Astrocyte of the cerebellum (primary cell): ENCODE data around the gene R3HDM4.
A peak's percentile ranks its signal among the peaks of the same experiment; 100 is the strongest.
"Not testable (repeated sequence)": the region's sequence is repeated elsewhere in the genome, so short reads cannot be mapped to it uniquely, and the experiment has no call there.

Experiments used
- DNase-seq: peaks from one replicate; pipeline ENCODE4 v3.0.0-alpha.2; 2011; ENCODE audit warnings: low read depth
- H3K4me3 ChIP-seq: 2 replicates; pipeline ENCODE4 v1.5.1; 2011; ENCODE audit warnings: mild to moderate bottlenecking, low read depth, low read length, moderate library complexity
- in situ Hi-C: cut with HindIII; loops from 2 replicates; pipeline ENCODE4 v1.10.0; 2017; ENCODE audit warnings: low sequenced_read_pairs
- TF ChIP-seq, protein P1 (sequence below): IDR thresholded peaks from 2 replicates; pipeline ENCODE4 v1.5.1; 2012; ENCODE audit warnings: low read length, low read depth, moderate library complexity, mild to moderate bottlenecking; ENCODE audit errors: missing control alignments

Gene R3HDM4

DNA sequence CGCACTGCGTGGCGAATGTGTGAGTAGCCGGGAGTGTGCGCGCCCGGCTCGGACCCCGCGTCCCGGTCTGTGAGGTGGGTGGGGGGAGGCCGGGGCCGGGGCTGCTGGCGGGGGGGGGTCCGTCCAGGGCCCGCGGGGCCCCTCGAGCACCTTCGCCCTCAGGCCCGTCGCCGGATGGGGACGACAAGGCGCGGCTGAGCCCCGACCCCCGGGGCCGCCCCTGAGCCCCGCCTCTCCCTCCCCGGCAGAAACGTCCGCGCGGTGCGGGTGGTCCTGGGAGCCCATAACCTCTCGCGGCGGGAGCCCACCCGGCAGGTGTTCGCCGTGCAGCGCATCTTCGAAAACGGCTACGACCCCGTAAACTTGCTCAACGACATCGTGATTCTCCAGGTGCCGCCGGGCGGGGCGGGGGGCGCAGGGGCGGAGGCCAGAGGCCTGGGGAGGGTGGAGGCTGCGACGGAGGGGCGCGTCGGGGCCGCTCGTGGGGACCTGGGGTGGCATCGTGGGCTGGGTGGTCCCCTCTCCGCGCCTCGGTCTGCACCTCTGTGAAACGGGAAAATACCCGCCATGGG, 59.9 kb downstream of the R3HDM4 start:
- in situ Hi-C loops: no loop called here
- DNase-seq: no peak
- TF ChIP-seq, protein P1, sequence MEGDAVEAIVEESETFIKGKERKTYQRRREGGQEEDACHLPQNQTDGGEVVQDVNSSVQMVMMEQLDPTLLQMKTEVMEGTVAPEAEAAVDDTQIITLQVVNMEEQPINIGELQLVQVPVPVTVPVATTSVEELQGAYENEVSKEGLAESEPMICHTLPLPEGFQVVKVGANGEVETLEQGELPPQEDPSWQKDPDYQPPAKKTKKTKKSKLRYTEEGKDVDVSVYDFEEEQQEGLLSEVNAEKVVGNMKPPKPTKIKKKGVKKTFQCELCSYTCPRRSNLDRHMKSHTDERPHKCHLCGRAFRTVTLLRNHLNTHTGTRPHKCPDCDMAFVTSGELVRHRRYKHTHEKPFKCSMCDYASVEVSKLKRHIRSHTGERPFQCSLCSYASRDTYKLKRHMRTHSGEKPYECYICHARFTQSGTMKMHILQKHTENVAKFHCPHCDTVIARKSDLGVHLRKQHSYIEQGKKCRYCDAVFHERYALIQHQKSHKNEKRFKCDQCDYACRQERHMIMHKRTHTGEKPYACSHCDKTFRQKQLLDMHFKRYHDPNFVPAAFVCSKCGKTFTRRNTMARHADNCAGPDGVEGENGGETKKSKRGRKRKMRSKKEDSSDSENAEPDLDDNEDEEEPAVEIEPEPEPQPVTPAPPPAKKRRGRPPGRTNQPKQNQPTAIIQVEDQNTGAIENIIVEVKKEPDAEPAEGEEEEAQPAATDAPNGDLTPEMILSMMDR: no peak
- H3K4me3 ChIP-seq: no peak overlapping the region

DNA sequence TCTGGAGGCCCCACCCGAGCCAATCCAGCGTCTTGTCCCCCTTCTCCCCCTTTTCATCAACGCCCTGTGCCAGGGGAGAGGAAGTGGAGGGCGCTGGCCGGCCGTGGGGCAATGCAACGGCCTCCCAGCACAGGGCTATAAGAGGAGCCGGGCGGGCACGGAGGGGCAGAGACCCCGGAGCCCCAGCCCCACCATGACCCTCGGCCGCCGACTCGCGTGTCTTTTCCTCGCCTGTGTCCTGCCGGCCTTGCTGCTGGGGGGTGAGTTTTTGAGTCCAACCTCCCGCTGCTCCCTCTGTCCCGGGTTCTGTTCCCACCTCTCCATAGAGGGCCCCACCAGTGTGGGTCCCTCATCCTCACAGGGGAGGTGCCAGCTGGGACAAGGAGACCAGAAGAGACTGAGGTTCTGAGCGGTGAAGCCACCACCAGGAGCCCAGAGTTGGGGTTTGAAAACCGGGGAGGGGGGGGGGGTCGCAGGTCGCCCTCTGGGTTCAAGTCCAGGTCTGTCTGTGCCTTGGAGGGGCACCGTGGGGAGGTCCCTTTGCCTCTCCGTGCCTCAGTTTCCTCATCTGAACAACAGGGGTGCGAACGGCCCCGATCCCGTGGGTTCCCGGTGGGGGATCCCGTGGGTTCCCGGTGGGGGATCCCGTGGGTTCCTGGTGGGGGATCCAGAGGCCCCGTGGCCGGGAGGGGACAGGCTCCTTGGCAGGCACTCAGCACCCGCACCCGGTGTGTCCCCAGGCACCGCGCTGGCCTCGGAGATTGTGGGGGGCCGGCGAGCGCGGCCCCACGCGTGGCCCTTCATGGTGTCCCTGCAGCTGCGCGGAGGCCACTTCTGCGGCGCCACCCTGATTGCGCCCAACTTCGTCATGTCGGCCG, 60.6 kb downstream of the R3HDM4 start, which contains the start of gene ELANE:
Gene ELANE, plus strand, starts transcription at position 168 of the 878 bp plus-strand sequence. Its CDS starts 26 bp downstream, at position 194.
- TF ChIP-seq, protein P1: no peak
- no peak within 1 kb of the TSS for H3K4me3 ChIP-seq
- no peak for DNase-seq
- in situ Hi-C loops: no loop called here

DNA sequence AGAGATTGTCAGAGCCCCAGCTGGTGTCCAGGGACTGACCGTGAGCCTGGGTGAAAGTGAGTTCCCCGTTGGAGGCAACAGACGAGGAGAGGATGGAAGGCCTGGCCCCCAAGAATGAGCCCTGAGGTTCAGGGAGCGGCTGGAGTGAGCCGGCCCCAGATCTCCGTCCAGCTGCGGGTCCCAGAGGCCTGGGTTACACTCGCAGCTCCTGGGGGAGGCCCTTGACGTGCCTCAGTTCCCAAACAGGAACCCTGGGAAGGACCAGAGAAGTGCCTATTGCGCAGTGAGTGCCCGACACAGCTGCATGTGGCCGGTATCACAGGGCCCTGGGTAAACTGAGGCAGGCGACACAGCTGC, 62.1 kb downstream of the R3HDM4 start:
- in situ Hi-C loops: no loop called here
- DNase-seq: no peak
- TF ChIP-seq, protein P1: no peak
- H3K4me3 ChIP-seq: no peak overlapping the region

DNA sequence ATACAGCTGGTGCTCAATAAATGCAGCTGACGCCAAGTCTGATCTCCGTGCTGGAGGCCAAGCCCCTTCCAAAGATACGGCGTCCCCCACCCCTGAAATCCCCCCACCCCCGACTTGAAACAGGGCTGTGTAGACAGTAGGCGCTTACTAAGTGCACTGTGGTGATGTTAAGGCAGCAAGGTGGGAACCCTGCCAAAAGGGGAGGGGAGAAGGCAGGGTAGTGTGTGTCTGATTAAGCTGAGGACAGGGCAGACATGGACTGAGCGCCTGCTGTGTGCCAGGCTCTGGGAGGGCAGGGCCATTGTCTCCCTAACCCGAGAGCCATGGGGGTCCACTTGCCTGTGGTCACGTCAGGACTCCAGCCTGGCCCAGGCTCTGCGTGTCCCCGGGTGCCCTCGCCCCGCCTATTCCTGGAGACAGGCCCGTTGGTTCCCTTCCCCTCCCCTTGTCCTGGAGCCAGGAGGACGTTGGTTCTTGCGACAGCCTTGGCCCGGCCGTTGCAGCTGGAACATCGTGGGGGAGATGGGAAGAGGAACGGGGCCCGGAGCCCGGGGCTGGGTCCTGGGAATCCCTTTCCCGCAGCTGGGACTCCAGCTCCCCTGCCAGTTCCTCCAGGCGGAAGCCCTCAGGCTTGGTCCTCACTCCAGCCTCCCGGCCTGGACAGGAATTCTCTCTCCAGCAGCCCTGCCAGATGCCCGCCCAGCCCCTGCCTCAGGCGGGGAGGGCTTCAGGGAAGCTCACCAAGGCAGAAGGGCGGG, 62.6 kb downstream of the R3HDM4 start:
- H3K4me3 ChIP-seq: no peak overlapping the region
- TF ChIP-seq, protein P1: no peak
- peak; percentile 83 for DNase-seq
- in situ Hi-C loops: no loop called here

DNA sequence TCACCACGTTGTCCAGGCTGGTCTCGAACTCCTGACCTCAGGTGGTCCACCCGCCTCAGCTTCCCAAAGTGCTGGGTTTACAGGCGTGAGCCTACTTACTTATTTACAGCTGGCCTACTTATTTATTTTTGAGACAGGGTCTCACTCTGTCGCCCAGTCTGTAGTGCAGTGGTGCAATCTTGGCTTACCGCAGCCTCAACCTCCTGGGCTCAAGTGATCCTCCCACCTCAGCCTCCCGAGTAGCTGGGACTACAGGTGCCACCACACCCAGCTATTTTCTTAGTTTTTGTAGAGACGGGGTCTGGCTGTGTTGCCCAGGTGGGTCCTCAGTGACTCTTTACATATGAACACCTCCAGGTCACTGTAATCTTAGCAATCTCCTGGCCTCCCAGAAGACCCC, 63.8 kb downstream of the R3HDM4 start:
- DNase-seq, H3K4me3 ChIP-seq, in situ Hi-C loops: not testable (repeated sequence)

DNA sequence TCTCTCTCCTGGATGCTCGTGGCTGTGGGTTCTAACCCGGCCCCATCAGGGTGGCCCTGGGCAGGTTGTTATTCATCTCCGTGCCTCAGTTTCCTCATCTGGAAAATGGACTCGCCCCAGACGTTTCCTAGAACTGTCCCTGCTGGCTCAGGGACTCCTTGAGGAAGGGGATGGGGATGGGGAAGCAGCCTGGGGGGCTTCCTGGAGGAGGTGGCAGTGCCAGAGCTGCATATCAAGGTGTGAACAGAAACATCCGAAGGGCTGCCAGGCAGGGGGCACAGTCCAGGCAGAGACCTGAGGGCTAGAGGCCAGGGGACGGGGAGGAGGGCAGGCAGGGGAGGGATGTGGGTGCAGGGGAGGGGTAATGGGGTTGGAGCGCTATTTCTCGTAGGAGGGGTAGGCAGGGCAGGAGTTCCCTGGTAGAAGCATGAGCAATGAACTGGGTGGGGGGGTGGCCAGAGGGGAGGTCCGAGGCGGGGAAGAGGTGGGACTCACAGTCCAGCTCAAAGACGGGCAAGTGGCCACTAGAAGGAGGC, 64.6 kb downstream of the R3HDM4 start:
- DNase-seq: no peak
- in situ Hi-C loops: no loop called here
- TF ChIP-seq, protein P1: no peak
- no peak overlapping the region for H3K4me3 ChIP-seq
